ENCODE measurements around the gene BNC2. TPM values are rescaled to one million over a fixed set of nuclear protein-coding genes. Genes with fewer than 3 reads are reported as not detected.

The BNC2 gene
- total and polyA plus RNA-seq, 2 of the 13 experiments (the other 11 are each of a cell fraction or from before 2014, with no cell fraction given) = not detected

DNA sequence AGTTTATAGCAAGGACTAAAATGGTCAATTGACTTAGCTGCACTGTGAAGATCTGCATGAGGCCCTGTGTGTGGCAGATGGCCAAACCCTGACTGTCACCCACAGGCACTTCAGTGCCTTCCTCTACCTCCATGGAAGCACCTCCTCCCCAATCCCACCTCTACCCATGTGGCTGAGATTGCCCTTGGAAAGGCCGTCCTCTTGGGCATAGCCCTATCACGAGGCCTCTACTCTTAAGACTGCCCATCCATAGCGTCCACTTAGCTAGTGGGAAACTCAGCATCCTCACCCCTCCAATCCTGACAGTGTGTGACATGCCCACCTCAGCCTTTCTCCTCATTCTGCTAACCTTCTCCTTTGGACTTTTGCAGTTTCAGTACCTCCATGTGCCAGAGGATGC, 510.2 kb downstream of the BNC2 start:
- FAIRE-seq = no peak
- BruUV-seq (replicated peaks) = no TSS peak
- Histone ChIP-seq H4K20me1 (ENCODE audit: insufficient read depth, low read length) (no peaks in the 10 kb centered on the region), H3K27me3 (ENCODE audit: control insufficient read depth in 1 of 2, insufficient read depth in 2 of 2, low read length in 2 of 2) (no peaks in the 10 kb centered on the region; a peak in 1 of 5 replicates), H3K79me2 (ENCODE audit: insufficient read depth, low read length) (no peaks in the 10 kb centered on the region), H3K4me2 (ENCODE audit: low read depth, low read length) (no peak overlapping the region), H3K9me3 (ENCODE audit: low read length) (no peaks in the 10 kb centered on the region), H3K4me1 (ENCODE audit: insufficient read depth, low read length) (no peaks in the 10 kb centered on the region), H3K9ac (ENCODE audit: insufficient read depth, low read depth, low read length) (no peak overlapping the region), H3K27ac (ENCODE audit: extremely low read length, insufficient read depth, low read length) (no peak overlapping the region), H2AFZ (ENCODE audit: low read length) (no peak overlapping the region), H3K4me3 (replicated peaks in 1 of 3; ENCODE audit: insufficient read depth in 1 of 3, low read depth in 2 of 3, low read length in 3 of 3) (no peak overlapping the region), H3K36me3 (replicated peaks in 1 of 2; ENCODE audit: control insufficient read depth in 1 of 2, insufficient read depth in 2 of 2, low read length in 2 of 2) (no peaks in the 10 kb centered on the region)
- 0% methylated on average over 3 of the region's 3 CpGs for WGBS (ENCODE audit: low lambda C conversion rate)
- ChIA-PET POLR2A (no interaction called here), CTCF (ENCODE audit: low intra/inter-chr PET ratio, low total read pairs) (no interaction called here)
- no peak for DNase-seq (ENCODE audit: low spot score)
- TF ChIP-seq KMT2B (CRISPR knock-in tag; IDR thresholded peaks at IDR 0.05) = no peak
- no peak for TF ChIP-seq SALL2 (CRISPR knock-in tag; IDR thresholded peaks at IDR 0.05)
- TF ChIP-seq PRPF4 (IDR thresholded peaks at IDR 0.05; ENCODE audit: low read depth, low read length, poor library complexity, severe bottlenecking) = no peak
- no peak for TF ChIP-seq ZNF83 (CRISPR knock-in tag; IDR thresholded peaks at IDR 0.05; ENCODE audit: borderline replicate concordance)
- in situ Hi-C loops (cut with HindIII; ENCODE audit: extremely low pct_ligation_motif_present, low pct_unique_long_range_greater_than_20kb) = no loop called here
- no peak for ATAC-seq
- intact Hi-C loops (cut with micrococcal nuclease; ENCODE audit: unreplicated experiment) = no loop called here

Small RNA genes within 50 kb of the gene (small RNA-seq; reads per million reads assigned to genes)
- gene LSM1P1 (ENCODE audit: insufficient read depth in 2 of 3, insufficient read length in 3 of 3, low read depth in 2 of 3, low replicate concordance in 1 of 3) = 0 reads per million in 3 experiments
